ENCODE results near the gene SGIP1.

- TF ChIP-seq CTCF (IDR thresholded peaks at IDR 0.05; ENCODE audit: low read depth, low read length, poor library complexity, severe bottlenecking) (no peak), EZH2phosphoT487 (IDR thresholded peaks at IDR 0.05; ENCODE audit: borderline replicate concordance, low read length) (no peak)
Measured at GRCh38 chr1:66527686-66528085, 6.3 kb upstream of the SGIP1 start.

Measured in DOHH2 (cell line).